ENCODE measurements around the gene PDLIM3.
"Not testable (repeated sequence)": the region's sequence is repeated elsewhere in the genome, so short reads cannot be mapped to it uniquely, and the experiment has no call there.

PDLIM3 gene

DNA sequence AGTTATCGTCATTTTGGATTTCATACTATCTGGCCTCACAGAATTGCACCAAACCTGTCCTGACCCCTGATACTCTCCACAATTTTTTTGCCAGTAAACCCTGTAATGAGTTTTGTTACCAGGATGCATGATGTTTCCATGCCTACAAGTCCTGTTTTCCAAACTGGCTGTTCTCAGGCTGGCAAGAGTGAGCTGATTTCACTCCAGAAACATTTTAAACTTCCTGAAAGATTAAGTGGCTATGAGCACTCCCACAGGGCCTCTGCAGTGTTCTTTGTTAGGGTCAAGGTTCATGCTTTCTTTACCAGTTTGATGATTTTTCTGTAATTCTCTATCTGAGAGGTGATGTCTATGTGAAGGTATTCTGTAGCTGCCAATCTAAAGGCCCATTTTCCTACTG, 31.7 kb upstream of the PDLIM3 start:
- Histone ChIP-seq H3K27ac (ENCODE audit: low read depth, low read length) (peak overlapping the region; percentile 93), H3K36me3 (ENCODE audit: control insufficient read depth, insufficient read depth, low read length) (no peaks in the 10 kb centered on the region), H3K9ac (ENCODE audit: low read length) (no peak overlapping the region), H3K27me3 (ENCODE audit: control insufficient read depth, insufficient read depth, low read length) (no peaks in the 10 kb centered on the region), H3K4me3 (ENCODE audit: low read length) (no peak overlapping the region), H3K4me1 (ENCODE audit: control insufficient read depth, insufficient read depth, low read length) (peaks cover 32% of the 10 kb centered on the region)

- H3K36me3 ChIP-seq (ENCODE audit: control insufficient read depth, insufficient read depth, low read length) = no peaks in the 10 kb centered on the region
- no peak overlapping the region for H3K9ac ChIP-seq (ENCODE audit: low read length)
- no peak overlapping the region for H3K4me3 ChIP-seq (ENCODE audit: low read length)
- H3K4me1 ChIP-seq (ENCODE audit: control insufficient read depth, insufficient read depth, low read length) = peaks cover 32% of the 10 kb centered on the region
- no peaks in the 10 kb centered on the region for H3K27me3 ChIP-seq (ENCODE audit: control insufficient read depth, insufficient read depth, low read length)
- H3K27ac ChIP-seq (ENCODE audit: low read depth, low read length) = peak overlapping the region; percentile 93
Observed at GRCh38 chr4:185566425-185566824, 31.1 kb upstream of the PDLIM3 start.

GRCh38 chr4:185565696-185566095, 30.4 kb upstream of the PDLIM3 start:
- Histone ChIP-seq H3K27me3 (ENCODE audit: control insufficient read depth, insufficient read depth, low read length) (no peaks in the 10 kb centered on the region), H3K36me3 (ENCODE audit: control insufficient read depth, insufficient read depth, low read length) (no peaks in the 10 kb centered on the region), H3K27ac (ENCODE audit: low read depth, low read length) (peak overlapping the region; percentile 93), H3K4me1 (ENCODE audit: control insufficient read depth, insufficient read depth, low read length) (peaks cover 32% of the 10 kb centered on the region), H3K4me3 (ENCODE audit: low read length) (no peak overlapping the region), H3K9ac (ENCODE audit: low read length) (no peak overlapping the region)

DNA sequence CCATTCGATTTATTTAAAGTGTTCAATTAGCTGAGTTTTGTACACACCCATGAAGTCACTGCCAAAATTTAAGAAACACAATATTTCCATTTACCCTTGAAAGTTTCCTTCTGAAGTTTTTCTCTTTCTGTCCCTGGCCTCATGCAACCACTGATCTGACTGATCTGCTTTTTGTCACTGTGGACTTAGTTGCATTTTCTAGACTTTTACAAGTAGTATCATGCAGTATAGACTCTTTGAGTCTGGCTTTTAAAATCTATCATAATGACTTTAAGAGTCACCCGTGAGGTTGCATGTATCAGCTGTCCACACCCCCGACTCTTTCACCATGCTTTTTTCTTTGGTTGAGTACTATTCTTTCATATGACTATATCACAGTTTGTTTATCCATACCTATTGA, 29.0 kb upstream of the PDLIM3 start:
- Histone ChIP-seq H3K27me3 (ENCODE audit: control insufficient read depth, insufficient read depth, low read length) (no peaks in the 10 kb centered on the region), H3K27ac (ENCODE audit: low read depth, low read length) (no peak overlapping the region), H3K36me3 (ENCODE audit: control insufficient read depth, insufficient read depth, low read length) (no peaks in the 10 kb centered on the region), H3K4me1 (ENCODE audit: control insufficient read depth, insufficient read depth, low read length) (peaks cover 32% of the 10 kb centered on the region), H3K9ac (ENCODE audit: low read length) (no peak overlapping the region), H3K4me3 (ENCODE audit: low read length) (no peak overlapping the region)

DNA sequence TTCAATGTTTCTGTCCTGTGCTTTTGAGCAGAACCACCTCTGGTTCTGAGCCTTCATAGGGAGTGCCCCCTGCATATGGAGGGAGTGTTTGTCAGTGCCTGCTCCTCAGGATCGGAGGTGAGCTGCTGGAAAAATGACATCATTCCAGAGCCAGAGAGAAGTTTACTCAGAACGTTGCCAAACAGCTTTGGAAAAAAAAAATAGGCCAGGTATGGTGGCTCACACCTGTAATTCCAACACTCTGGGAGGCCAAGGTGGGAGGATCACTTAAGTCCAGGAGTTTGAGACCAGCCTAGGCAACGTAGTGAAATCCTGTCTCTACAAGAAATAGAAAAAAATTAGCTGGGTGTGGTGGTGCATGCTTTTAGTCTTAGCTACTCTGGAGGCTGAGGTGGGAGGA, 27.2 kb upstream of the PDLIM3 start:
- Histone ChIP-seq H3K4me1 (ENCODE audit: control insufficient read depth, insufficient read depth, low read length) (peaks cover 20% of the 10 kb centered on the region), H3K27ac (ENCODE audit: low read depth, low read length) (no peak overlapping the region), H3K9ac (ENCODE audit: low read length) (no peak overlapping the region), H3K36me3 (ENCODE audit: control insufficient read depth, insufficient read depth, low read length) (no peaks in the 10 kb centered on the region), H3K27me3 (ENCODE audit: control insufficient read depth, insufficient read depth, low read length) (no peaks in the 10 kb centered on the region), H3K4me3 (ENCODE audit: low read length) (no peak overlapping the region)

- Histone ChIP-seq H3K4me3 (ENCODE audit: low read length) (no peak overlapping the region), H3K9ac (ENCODE audit: low read length) (no peak overlapping the region), H3K36me3 (ENCODE audit: control insufficient read depth, insufficient read depth, low read length) (no peaks in the 10 kb centered on the region), H3K27me3 (ENCODE audit: control insufficient read depth, insufficient read depth, low read length) (no peaks in the 10 kb centered on the region), H3K4me1 (ENCODE audit: control insufficient read depth, insufficient read depth, low read length) (no peaks in the 10 kb centered on the region), H3K27ac (ENCODE audit: low read depth, low read length) (no peak overlapping the region)
Observed at GRCh38 chr4:185560316-185560715, 25.0 kb upstream of the PDLIM3 start.

DNA sequence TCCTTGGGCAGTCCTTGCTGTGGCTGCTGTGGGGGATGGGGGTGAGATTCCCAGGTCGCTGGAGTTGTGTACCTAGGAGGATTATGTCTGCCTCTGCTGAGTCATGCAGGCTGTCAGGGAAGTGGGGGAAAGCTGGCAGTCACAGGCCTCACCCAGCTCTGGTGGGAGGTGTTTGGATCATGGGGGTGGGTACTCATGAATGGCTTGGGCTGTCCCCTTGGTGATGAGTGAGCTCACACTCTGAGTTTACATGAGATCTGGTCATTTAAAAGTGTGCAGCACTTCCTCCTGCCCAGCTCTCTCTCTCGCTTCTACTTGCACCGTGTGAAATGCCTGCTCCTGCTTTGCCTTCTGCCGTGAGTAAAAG, 24.6 kb upstream of the PDLIM3 start:
- no peak overlapping the region for H3K27ac ChIP-seq (ENCODE audit: low read depth, low read length)
- H3K4me1 ChIP-seq (ENCODE audit: control insufficient read depth, insufficient read depth, low read length) = no peaks in the 10 kb centered on the region
- H3K9ac ChIP-seq (ENCODE audit: low read length) = no peak overlapping the region
- H3K27me3 ChIP-seq (ENCODE audit: control insufficient read depth, insufficient read depth, low read length) = no peaks in the 10 kb centered on the region
- H3K36me3 ChIP-seq (ENCODE audit: control insufficient read depth, insufficient read depth, low read length) = no peaks in the 10 kb centered on the region
- H3K4me3 ChIP-seq (ENCODE audit: low read length) = no peak overlapping the region

DNA sequence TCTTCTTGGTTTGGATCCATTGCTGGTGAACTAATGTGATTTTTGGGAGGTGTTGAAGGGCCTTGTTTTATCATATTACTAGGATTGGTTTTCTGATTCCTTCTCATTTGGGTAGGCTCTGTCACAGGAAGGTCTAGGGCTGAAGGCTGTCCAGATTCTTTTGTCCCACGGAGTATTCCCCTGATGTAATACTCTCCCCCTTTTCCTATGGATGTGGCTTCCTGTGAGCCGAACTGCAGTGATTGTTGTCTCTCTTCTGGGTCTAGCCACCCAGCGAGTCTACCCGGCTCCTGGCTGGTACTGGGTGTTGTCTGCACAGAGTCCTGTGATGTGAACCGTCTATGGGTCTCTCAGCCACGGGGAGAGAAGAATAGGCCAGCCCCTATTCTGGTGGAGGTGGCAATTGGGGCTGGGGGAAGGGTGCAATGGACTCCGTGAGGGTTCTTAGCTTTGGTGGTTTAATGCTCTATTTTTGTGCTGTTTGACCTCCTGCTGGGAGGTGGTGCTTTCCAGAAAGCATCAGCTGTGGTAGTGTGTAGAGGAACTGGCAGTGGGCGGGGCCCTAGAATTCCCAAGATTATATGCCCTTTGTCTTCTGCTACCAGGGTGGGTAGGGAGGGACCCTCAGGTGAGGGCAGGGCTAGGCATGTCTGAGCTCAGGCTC, 24.1 kb upstream of the PDLIM3 start:
- not testable (repeated sequence) for H3K27ac ChIP-seq (ENCODE audit: low read depth, low read length); H3K27me3 ChIP-seq (ENCODE audit: control insufficient read depth, insufficient read depth, low read length); H3K9ac ChIP-seq (ENCODE audit: low read length); H3K4me3 ChIP-seq (ENCODE audit: low read length); H3K36me3 ChIP-seq (ENCODE audit: control insufficient read depth, insufficient read depth, low read length); H3K4me1 ChIP-seq (ENCODE audit: control insufficient read depth, insufficient read depth, low read length)

- no peak overlapping the region for H3K27ac ChIP-seq (ENCODE audit: low read depth, low read length)
- no peak overlapping the region for H3K4me3 ChIP-seq (ENCODE audit: low read length)
- no peaks in the 10 kb centered on the region for H3K4me1 ChIP-seq (ENCODE audit: control insufficient read depth, insufficient read depth, low read length)
- H3K36me3 ChIP-seq (ENCODE audit: control insufficient read depth, insufficient read depth, low read length) = no peaks in the 10 kb centered on the region
- H3K9ac ChIP-seq (ENCODE audit: low read length) = no peak overlapping the region
- H3K27me3 ChIP-seq (ENCODE audit: control insufficient read depth, insufficient read depth, low read length) = no peaks in the 10 kb centered on the region
Observed at GRCh38 chr4:185554365-185555126, 19.2 kb upstream of the PDLIM3 start.

DNA sequence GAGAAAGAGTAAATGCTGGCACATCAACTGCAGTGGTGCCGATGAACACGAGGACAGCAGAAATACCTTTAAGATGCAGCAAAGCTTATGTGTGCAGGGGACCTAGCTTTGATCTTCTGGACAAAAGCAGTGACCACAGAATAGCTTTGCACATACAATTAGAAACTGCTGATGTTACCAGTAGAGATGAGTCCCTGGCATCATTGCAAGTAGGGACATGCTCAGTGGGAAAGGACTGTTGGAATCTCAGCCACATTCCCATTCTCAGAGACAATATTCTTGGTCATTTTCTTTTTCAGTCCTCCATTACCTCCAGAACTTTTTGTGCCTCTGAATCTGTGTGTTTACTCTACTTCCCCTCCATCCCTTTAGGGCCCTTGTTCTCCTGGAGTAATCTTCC, 16.9 kb upstream of the PDLIM3 start:
- H3K36me3 ChIP-seq (ENCODE audit: control insufficient read depth, insufficient read depth, low read length) = no peaks in the 10 kb centered on the region
- H3K27ac ChIP-seq (ENCODE audit: low read depth, low read length) = no peak overlapping the region
- no peak overlapping the region for H3K9ac ChIP-seq (ENCODE audit: low read length)
- no peaks in the 10 kb centered on the region for H3K4me1 ChIP-seq (ENCODE audit: control insufficient read depth, insufficient read depth, low read length)
- H3K27me3 ChIP-seq (ENCODE audit: control insufficient read depth, insufficient read depth, low read length) = no peaks in the 10 kb centered on the region
- no peak overlapping the region for H3K4me3 ChIP-seq (ENCODE audit: low read length)

DNA sequence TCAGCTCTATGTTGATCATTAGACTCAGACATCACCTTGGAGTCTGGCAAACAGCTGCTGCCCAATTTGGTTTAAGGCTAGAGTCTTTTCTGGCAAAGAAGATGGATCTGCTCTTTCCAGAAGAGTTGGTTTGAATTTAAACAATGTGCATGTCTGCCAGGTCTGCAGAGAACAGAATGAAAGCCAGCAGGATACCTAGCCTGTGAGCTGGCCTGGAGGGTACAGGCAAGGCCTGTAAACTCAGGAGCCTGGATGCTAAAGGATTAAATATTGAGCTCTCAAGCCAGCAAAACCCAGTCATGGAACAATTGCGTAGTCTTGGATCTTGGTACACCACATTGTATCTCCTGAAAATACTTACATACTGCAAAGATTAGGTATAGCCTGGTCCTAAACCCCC, 15.6 kb upstream of the PDLIM3 start:
- no peaks in the 10 kb centered on the region for H3K36me3 ChIP-seq (ENCODE audit: control insufficient read depth, insufficient read depth, low read length)
- H3K9ac ChIP-seq (ENCODE audit: low read length) = no peak overlapping the region
- H3K4me3 ChIP-seq (ENCODE audit: low read length) = no peak overlapping the region
- H3K4me1 ChIP-seq (ENCODE audit: control insufficient read depth, insufficient read depth, low read length) = no peaks in the 10 kb centered on the region
- no peaks in the 10 kb centered on the region for H3K27me3 ChIP-seq (ENCODE audit: control insufficient read depth, insufficient read depth, low read length)
- no peak overlapping the region for H3K27ac ChIP-seq (ENCODE audit: low read depth, low read length)

DNA sequence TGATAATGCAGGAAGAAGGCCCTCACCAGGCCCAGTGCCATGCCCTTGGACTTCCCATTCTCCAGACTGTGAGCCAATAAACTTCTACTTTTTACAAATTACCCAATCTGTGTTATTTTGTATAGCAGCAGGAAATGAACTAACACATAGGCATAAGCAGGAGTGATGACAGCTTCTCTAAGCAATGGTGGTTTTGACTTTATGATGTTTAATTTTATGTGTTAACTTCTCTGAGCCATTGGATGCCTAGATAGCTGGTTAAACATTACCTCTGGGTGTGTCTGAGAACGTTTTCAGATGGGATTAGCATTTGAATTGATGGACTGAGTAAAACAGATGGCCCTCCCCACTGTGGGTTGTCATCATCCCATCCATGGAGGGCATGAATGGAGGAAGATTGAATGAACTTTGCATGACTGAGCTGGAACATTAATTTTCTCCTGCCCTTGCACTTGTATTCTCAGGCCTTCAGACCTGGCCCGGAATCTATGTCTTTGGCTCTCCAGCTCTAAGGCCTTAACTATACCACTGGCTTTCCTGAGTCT, 13.9 kb upstream of the PDLIM3 start:
- no peak overlapping the region for H3K27ac ChIP-seq (ENCODE audit: low read depth, low read length)
- no peaks in the 10 kb centered on the region for H3K27me3 ChIP-seq (ENCODE audit: control insufficient read depth, insufficient read depth, low read length)
- H3K4me1 ChIP-seq (ENCODE audit: control insufficient read depth, insufficient read depth, low read length) = no peaks in the 10 kb centered on the region

GRCh38 chr4:185548587-185548986, 13.3 kb upstream of the PDLIM3 start:
- Histone ChIP-seq H3K27me3 (ENCODE audit: control insufficient read depth, insufficient read depth, low read length) (no peaks in the 10 kb centered on the region), H3K9ac (ENCODE audit: low read length) (no peak overlapping the region), H3K4me3 (ENCODE audit: low read length) (no peak overlapping the region), H3K4me1 (ENCODE audit: control insufficient read depth, insufficient read depth, low read length) (no peaks in the 10 kb centered on the region), H3K36me3 (ENCODE audit: control insufficient read depth, insufficient read depth, low read length) (no peaks in the 10 kb centered on the region), H3K27ac (ENCODE audit: low read depth, low read length) (no peak overlapping the region)

More for the DNA sequence above, 13.9 kb upstream of the PDLIM3 start:
- H3K4me3 ChIP-seq (ENCODE audit: low read length) = no peak overlapping the region
- no peaks in the 10 kb centered on the region for H3K36me3 ChIP-seq (ENCODE audit: control insufficient read depth, insufficient read depth, low read length)
- H3K9ac ChIP-seq (ENCODE audit: low read length) = no peak overlapping the region

Data from rectal smooth muscle tissue (tissue), 1 donor.